CD4-positive, CD25-positive, alpha-beta regulatory T cell (primary cell): ENCODE results near the gene TMEM144. TPM values are rescaled to one million over a fixed set of nuclear protein-coding genes. Genes with fewer than 3 reads are reported as not detected.
"Not testable (repeated sequence)": the region's sequence is repeated elsewhere in the genome, so short reads cannot be mapped to it uniquely, and the experiment has no call there.

Experiments
- ATAC-seq, 2 donors: fragments of 150-1000 bp; cut with Tn5 transposase; one replicate each; pipeline ENCODE4 v1.10.0; 2021; ENCODE audit warnings: low read depth in 2 of 2, moderate number of reproducible peaks in 2 of 2, moderate library complexity in 1 of 2
- DNase-seq, 3 donors: peaks; one replicate each; pipeline versions ENCODE4 v3.0.0 to v3.0.0-alpha.2; 2012 to 2022; ENCODE audit warnings: mixed read lengths in 1 of 3
- H3K27ac ChIP-seq: one replicate; pipeline ENCODE4 v1.7.0; 2013; ENCODE audit warnings: mild to moderate bottlenecking, low read length; ENCODE audit not compliant: insufficient read depth, poor library complexity, severe bottlenecking
- H3K27me3 ChIP-seq: one replicate; pipeline ENCODE4 v1.7.0; 2013; ENCODE audit warnings: low read length; ENCODE audit not compliant: control insufficient read depth, insufficient read depth
- H3K36me3 ChIP-seq: one replicate; pipeline ENCODE4 v1.7.0; 2013; ENCODE audit warnings: mild to moderate bottlenecking, low read length, moderate library complexity; ENCODE audit not compliant: control insufficient read depth, insufficient read depth
- H3K4me1 ChIP-seq: 2 replicates; pipeline ENCODE4 v1.7.0; 2013; ENCODE audit warnings: mild to moderate bottlenecking, low read length; ENCODE audit not compliant: insufficient read depth, control insufficient read depth, poor library complexity, severe bottlenecking
- H3K4me3 ChIP-seq: one replicate; pipeline ENCODE4 v1.7.0; 2013; ENCODE audit warnings: low read depth, mild to moderate bottlenecking, low read length, moderate library complexity
- H3K9me3 ChIP-seq, 2 experiments: 1 replicate in 1 of 2; 2 replicates in 1 of 2; pipeline ENCODE4 v1.7.0; 2013; ENCODE audit warnings: low read length in 2 of 2, mild to moderate bottlenecking in 1 of 2, moderate library complexity in 1 of 2; ENCODE audit not compliant: control insufficient read depth in 2 of 2
- H3K27ac Mint-ChIP-seq, 3 donors: one replicate each; pipeline ENCODE4 v1.8.0; 2020 to 2022; ENCODE audit warnings: mild to moderate bottlenecking in 3 of 3, mixed read lengths in 3 of 3, moderate library complexity in 2 of 3
- H3K27me3 Mint-ChIP-seq: one replicate; pipeline ENCODE4 v1.8.0; 2022; ENCODE audit warnings: mild to moderate bottlenecking, mixed read lengths
- H3K36me3 Mint-ChIP-seq: one replicate; pipeline ENCODE4 v1.8.0; 2020; ENCODE audit warnings: mixed read lengths
- H3K4me1 Mint-ChIP-seq, 4 donors: one replicate each; pipeline ENCODE4 v1.8.0; 2020 to 2022; ENCODE audit warnings: mixed read lengths in 4 of 4, mild to moderate bottlenecking in 1 of 4
- H3K4me3 Mint-ChIP-seq, 4 donors: one replicate each; pipeline ENCODE4 v1.8.0; 2020 to 2022; ENCODE audit warnings: mild to moderate bottlenecking in 4 of 4, mixed read lengths in 4 of 4, moderate library complexity in 3 of 4
- H3K9me3 Mint-ChIP-seq, 7 donors: one replicate each; pipeline ENCODE4 v1.8.0; 2020 to 2022; ENCODE audit warnings: mixed read lengths in 7 of 7, mild to moderate bottlenecking in 3 of 7, moderate library complexity in 2 of 7
- polyA plus RNA-seq, 4 donors: library from polyadenylated mRNA; unstranded; fragments of 300-500 nt; fragmentation: Illumina TruSeq; gene quantifications; one replicate each; pipeline ENCODE4 v1.2.3, GENCODE V29; 2021
- total RNA-seq: library from RNA; stranded (reverse); gene quantifications from one replicate; pipeline ENCODE4 v1.2.3, GENCODE V29; 2022

TMEM144 gene
- total and polyA plus RNA-seq, 5 donors from 2014 or later, result not detected

GRCh38 chr4:158277558-158277957 is 67.3 kb downstream of the TMEM144 start:
- Mint-ChIP-seq H3K27me3 (no peaks in the 10 kb centered on the region), H3K4me3 (no peak overlapping the region), H3K4me1 (no peaks in the 10 kb centered on the region), H3K9me3 (no peaks in the 10 kb centered on the region), H3K27ac (no peak overlapping the region), H3K36me3 (no peaks in the 10 kb centered on the region)
- Histone ChIP-seq H3K36me3 (no peaks in the 10 kb centered on the region), H3K4me1 (no peaks in the 10 kb centered on the region), H3K4me3 (no peak overlapping the region), H3K27ac (no peak overlapping the region), H3K9me3 (no peaks in the 10 kb centered on the region), H3K27me3 (no peaks in the 10 kb centered on the region)
- ATAC-seq (no peak), DNase-seq (no peak)

GRCh38 chr4:158279052-158279451 is 68.8 kb downstream of the TMEM144 start:
- not testable (repeated sequence) for H3K27me3 Mint-ChIP-seq, H3K4me3 ChIP-seq, H3K9me3 Mint-ChIP-seq, ATAC-seq, H3K4me1 ChIP-seq, H3K4me3 Mint-ChIP-seq, H3K36me3 ChIP-seq, DNase-seq, H3K27ac Mint-ChIP-seq, H3K27ac ChIP-seq, H3K27me3 ChIP-seq, H3K4me1 Mint-ChIP-seq, H3K9me3 ChIP-seq, H3K36me3 Mint-ChIP-seq

- no peaks in the 10 kb centered on the region for H3K36me3 Mint-ChIP-seq
- no peaks in the 10 kb centered on the region for H3K36me3 ChIP-seq
- no peaks in the 10 kb centered on the region for H3K9me3 ChIP-seq
- no peaks in the 10 kb centered on the region for H3K4me1 Mint-ChIP-seq
- no peak overlapping the region for H3K4me3 Mint-ChIP-seq
- ATAC-seq (no peak), DNase-seq (no peak)
- H3K27me3 Mint-ChIP-seq, result no peaks in the 10 kb centered on the region
- no peak overlapping the region for H3K27ac ChIP-seq
- no peaks in the 10 kb centered on the region for H3K4me1 ChIP-seq
- peaks cover 0 to 3% (median 0%) of the 10 kb centered on the region in 7 donors for H3K9me3 Mint-ChIP-seq
- no peak overlapping the region for H3K4me3 ChIP-seq
- no peaks in the 10 kb centered on the region for H3K27me3 ChIP-seq
- H3K27ac Mint-ChIP-seq, result no peak overlapping the region
These were observed 70.6 kb downstream of the TMEM144 start for GRCh38 chr4:158280856-158281255.

- ATAC-seq, result no peak
- Mint-ChIP-seq H3K4me1 (no peaks in the 10 kb centered on the region), H3K9me3 (peaks cover 0 to 3% (median 0%) of the 10 kb centered on the region in 7 donors), H3K27me3 (no peaks in the 10 kb centered on the region), H3K36me3 (no peaks in the 10 kb centered on the region), H3K4me3 (no peak overlapping the region), H3K27ac (no peak overlapping the region)
- no peak overlapping the region for H3K4me3 ChIP-seq
- no peaks in the 10 kb centered on the region for H3K9me3 ChIP-seq
- DNase-seq, result no peak
- no peak overlapping the region for H3K27ac ChIP-seq
- no peaks in the 10 kb centered on the region for H3K27me3 ChIP-seq
- no peaks in the 10 kb centered on the region for H3K36me3 ChIP-seq
- H3K4me1 ChIP-seq, result no peaks in the 10 kb centered on the region
These were observed 72.0 kb downstream of the TMEM144 start for GRCh38 chr4:158282252-158282651.

GRCh38 chr4:158285429-158286216 is 75.3 kb downstream of the TMEM144 start:
- Histone ChIP-seq H3K27me3 (no peaks in the 10 kb centered on the region), H3K9me3 (no peaks in the 10 kb centered on the region), H3K27ac (no peak overlapping the region), H3K4me1 (no peaks in the 10 kb centered on the region), H3K36me3 (no peaks in the 10 kb centered on the region), H3K4me3 (no peak overlapping the region)
- H3K4me3 Mint-ChIP-seq, result no peak overlapping the region
- H3K27ac Mint-ChIP-seq, result no peak overlapping the region
- no peaks in the 10 kb centered on the region for H3K36me3 Mint-ChIP-seq
- H3K27me3 Mint-ChIP-seq, result no peaks in the 10 kb centered on the region
- DNase-seq, result no peak
- peaks cover 0 to 6% (median 0%) of the 10 kb centered on the region in 7 donors for H3K9me3 Mint-ChIP-seq
- no peak for ATAC-seq
- H3K4me1 Mint-ChIP-seq, result no peaks in the 10 kb centered on the region

- ATAC-seq, result no peak
These were observed 80.6 kb downstream of the TMEM144 start for GRCh38 chr4:158290912-158291311.

GRCh38 chr4:158291334-158292055 is 81.2 kb downstream of the TMEM144 start:
- no peaks in the 10 kb centered on the region for H3K36me3 ChIP-seq
- H3K9me3 Mint-ChIP-seq, result peaks cover 0 to 5% (median 3%) of the 10 kb centered on the region in 7 donors
- ATAC-seq (no peak), DNase-seq (no peak)
- H3K27me3 Mint-ChIP-seq, result no peaks in the 10 kb centered on the region
- no peaks in the 10 kb centered on the region for H3K4me1 ChIP-seq
- no peaks in the 10 kb centered on the region for H3K36me3 Mint-ChIP-seq
- H3K4me3 ChIP-seq, result no peak overlapping the region
- no peak overlapping the region for H3K27ac ChIP-seq
- H3K27ac Mint-ChIP-seq, result no peak overlapping the region
- no peaks in the 10 kb centered on the region for H3K27me3 ChIP-seq
- no peak overlapping the region for H3K4me3 Mint-ChIP-seq
- H3K4me1 Mint-ChIP-seq, result no peaks in the 10 kb centered on the region
- no peaks in the 10 kb centered on the region for H3K9me3 ChIP-seq

More at GRCh38 chr4:158290912-158291311, 80.6 kb downstream of the TMEM144 start:
- H3K27ac ChIP-seq, result no peak overlapping the region
- no peak overlapping the region for H3K27ac Mint-ChIP-seq
- H3K9me3 Mint-ChIP-seq, result peaks cover 0 to 5% (median 3%) of the 10 kb centered on the region in 7 donors
- H3K36me3 ChIP-seq, result no peaks in the 10 kb centered on the region
- H3K9me3 ChIP-seq, result no peaks in the 10 kb centered on the region
- DNase-seq, result no peak
- no peaks in the 10 kb centered on the region for H3K27me3 Mint-ChIP-seq
- H3K4me1 ChIP-seq, result no peaks in the 10 kb centered on the region
- H3K4me1 Mint-ChIP-seq, result no peaks in the 10 kb centered on the region
- H3K36me3 Mint-ChIP-seq, result no peaks in the 10 kb centered on the region
- H3K4me3 Mint-ChIP-seq, result no peak overlapping the region
- H3K27me3 ChIP-seq, result no peaks in the 10 kb centered on the region
- no peak overlapping the region for H3K4me3 ChIP-seq
